NCI-H82 treated with DMSO at 0.1 percent for 48 hours (cell line): ENCODE measurements around the gene COL9A1.

Experiments
- DNase-seq: peaks from one replicate; lab custom pipeline; 2025; ENCODE audit not compliant: unreplicated experiment; lab: John Stamatoyannopoulos, UW

COL9A1 gene

GRCh38 chr6:70176842-70177550 is 125.9 kb downstream of the COL9A1 start:
- DNase-seq: no peak

DNA sequence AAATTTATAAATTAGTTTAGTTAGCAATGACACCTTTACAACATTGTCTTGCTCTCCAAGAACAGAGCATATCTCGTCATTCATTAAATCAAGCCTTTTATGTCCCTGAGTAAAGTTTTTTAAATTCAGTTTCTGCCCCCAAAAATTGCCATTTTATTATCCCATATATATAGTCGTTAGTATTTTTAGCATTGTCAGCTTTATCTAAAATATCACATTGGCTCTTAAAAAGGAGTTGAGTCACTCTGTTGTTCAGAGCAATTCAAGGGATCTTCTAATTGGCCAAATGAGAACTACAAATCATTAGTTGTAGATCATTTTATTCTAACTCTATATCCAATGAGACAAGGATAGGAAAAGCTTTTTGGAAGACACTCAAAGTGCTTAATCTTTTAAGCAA is 127.1 kb downstream of the COL9A1 start:
- DNase-seq: no peak

- DNase-seq: no peak
These were observed 130.6 kb downstream of the COL9A1 start for GRCh38 chr6:70172252-70172651.

- no peak for DNase-seq
These were observed 131.6 kb downstream of the COL9A1 start for GRCh38 chr6:70171236-70171635.

DNA sequence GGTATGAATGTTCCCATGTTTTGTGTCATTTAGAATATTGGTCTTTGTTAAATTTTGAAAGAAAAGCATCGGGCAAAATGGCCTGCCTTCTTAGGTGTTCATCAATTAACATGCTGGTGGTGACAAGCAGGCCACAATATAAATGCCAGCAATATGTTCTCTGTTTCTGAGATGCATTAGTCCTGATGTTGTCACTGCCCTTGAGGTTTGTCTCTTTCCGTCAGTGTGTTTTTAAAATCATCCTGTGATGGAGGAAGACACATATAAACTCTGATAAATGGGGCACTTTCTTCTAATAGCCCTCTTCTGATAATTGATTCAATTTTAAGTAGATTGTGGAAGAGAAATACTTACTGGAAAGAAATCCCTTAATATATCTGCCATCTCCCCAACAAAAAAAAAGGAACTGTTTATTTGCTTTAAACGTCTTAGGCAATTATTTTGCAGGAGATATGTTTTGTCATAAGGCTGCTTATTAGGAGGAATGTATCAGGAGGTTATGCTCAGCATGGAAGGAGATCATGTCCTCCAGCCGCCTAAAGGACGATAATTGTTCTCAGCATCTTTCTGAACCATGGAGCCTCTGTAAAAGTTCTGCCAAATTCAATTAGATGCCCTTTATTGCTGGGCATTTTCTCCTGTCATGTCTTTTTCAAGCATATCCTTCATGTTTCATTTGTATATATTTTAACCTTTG is 134.1 kb downstream of the COL9A1 start:
- DNase-seq: no peak
